Esophagus muscularis mucosa (tissue), 4 donors: Measurements from ENCODE around the gene GSE1. TPM values are rescaled to one million over a fixed set of nuclear protein-coding genes. Genes with fewer than 3 reads are reported as not detected.

Experiments used
- DNase-seq: peaks from one replicate; pipeline ENCODE4 v3.0.0-alpha.2; 2017; ENCODE audit errors: extremely low spot score
- H3K27ac ChIP-seq, 4 donors: fragments of 200-600 bp; sonication (generic); replicated peaks in 1 of 4; 1 replicate in 3 of 4; 2 replicates in 1 of 4; pipeline ENCODE4 v1.5.1; 2016 to 2019; ENCODE audit warnings: mild to moderate bottlenecking in 1 of 4
- H3K27me3 ChIP-seq, 4 donors: fragments of 200-600 bp; sonication (generic); one replicate each; pipeline versions ENCODE4 v1.5.1 to v1.6.0; 2016 to 2019
- H3K36me3 ChIP-seq, 4 donors: fragments of 200-600 bp; sonication (generic); one replicate each; pipeline ENCODE4 v1.5.1; 2016 to 2019
- H3K4me1 ChIP-seq, 4 donors: fragments of 200-600 bp; sonication (generic); one replicate each; pipeline ENCODE4 v1.5.1; 2016 to 2019
- H3K4me3 ChIP-seq, 4 donors: fragments of 200-600 bp; sonication (generic); 1 replicate in 2 of 4; 2 replicates in 2 of 4; pipeline ENCODE4 v1.5.1; 2016 to 2019; ENCODE audit warnings: mild to moderate bottlenecking in 4 of 4, moderate library complexity in 1 of 4
- H3K9me3 ChIP-seq, 4 donors: fragments of 200-600 bp; sonication (generic); 1 replicate in 3 of 4; 2 replicates in 1 of 4; pipeline ENCODE4 v1.5.1; 2016 to 2019
- EP300 ChIP-seq: sonication (generic); formaldehyde crosslinking; IDR thresholded peaks from one replicate; pipeline ENCODE4 v1.6.1; 2017; ENCODE audit warnings: antibody characterized with exemption
- POLR2A ChIP-seq: fragments of 450-650 bp; IDR thresholded peaks from one replicate; pipeline ENCODE4 v1.6.1; 2017; ENCODE audit warnings: antibody characterized with exemption, moderate library complexity, mild to moderate bottlenecking, low read depth
- POLR2AphosphoS5 ChIP-seq, 2 donors: sonication (generic); formaldehyde crosslinking; IDR thresholded peaks; one replicate each; pipeline ENCODE4 v1.6.1; 2017; ENCODE audit warnings: antibody characterized with exemption in 2 of 2
- WGBS: methylation state at CpG from one replicate; pipeline ENCODE4 v1.1.5; 2018; 5-methylcytosine and 5-hydroxymethylcytosine counted together
- intact Hi-C: fragments of 100-400 bp; cut with DNase I; formaldehyde crosslinking; loops from one replicate; pipeline ENCODE4 v1.15.1; 2023
- small RNA-seq, 3 donors: library from RNA; depleted of rRNA; stranded (forward); fragments of <200 nt; gene quantifications; one replicate each; pipeline ENCODE3, GENCODE V24; 2016
- total RNA-seq, 4 donors: library from RNA; depleted of rRNA; stranded (reverse); fragments of >200 nt; gene quantifications; one replicate each; pipeline versions ENCODE4 v1.1.0 to v1.2.1, GENCODE V29; 2016
- TF ChIP-seq, protein P1 (sequence below), 3 experiments: fragments of 200-600 bp in 2 of 3; fragments of 450-650 bp in 1 of 3; sonication (generic) in 2 of 3; IDR thresholded peaks; one replicate each; pipeline ENCODE4 v1.5.1; 2017 to 2019; ENCODE audit warnings: antibody characterized with exemption in 3 of 3, mild to moderate bottlenecking in 2 of 3, moderate library complexity in 1 of 3

Gene GSE1
- total RNA-seq, 4 donors from 2014 or later, result 45.4 to 79.4 (median 49.5) TPM

DNA sequence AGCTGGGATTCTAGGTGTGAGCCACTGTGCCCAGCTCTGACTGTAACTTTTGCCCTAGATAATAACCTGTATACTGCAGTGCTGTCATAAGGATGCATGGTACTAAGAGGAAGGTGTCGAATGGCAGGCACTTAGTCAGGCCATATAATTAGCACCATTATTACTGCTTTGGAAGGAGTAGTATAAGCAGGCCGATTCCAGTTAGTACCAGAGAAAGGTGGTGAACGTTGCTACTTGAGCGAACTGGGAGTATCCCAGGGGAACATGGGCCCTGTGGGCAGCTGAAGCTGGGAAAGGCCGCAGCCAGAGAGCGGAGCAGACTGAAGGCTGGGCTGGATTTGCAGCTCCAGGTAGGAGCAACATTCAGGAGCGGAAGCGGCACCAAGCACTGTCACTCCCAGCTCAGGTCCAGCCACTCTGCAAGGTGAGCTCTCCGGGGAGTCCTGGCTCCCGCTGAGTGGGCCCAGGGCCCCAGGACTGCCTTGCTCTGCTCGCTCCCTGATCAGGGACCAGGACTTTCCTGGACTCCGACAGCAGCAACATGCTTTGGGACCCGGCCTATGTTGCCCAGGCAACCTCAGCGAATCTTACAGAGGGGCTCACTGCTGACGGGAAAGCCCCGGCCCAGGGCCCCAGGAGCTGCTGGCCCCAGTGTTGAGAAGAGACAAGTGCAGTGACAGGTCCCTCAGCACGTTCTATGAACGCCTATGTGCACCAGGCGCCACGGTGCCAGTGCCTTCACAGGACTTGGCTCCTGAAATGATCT lies 109.2 kb downstream of the GSE1 start:
- H3K4me3 ChIP-seq, result no peak overlapping the region
- H3K27me3 ChIP-seq, result peaks cover 0 to under 1% (median 0%) of the 10 kb centered on the region in 4 donors
- H3K27ac ChIP-seq, result no peak overlapping the region
- H3K36me3 ChIP-seq, result no peaks in the 10 kb centered on the region
- DNase-seq, result no peak
- peaks cover 7 to 8% (median 7%) of the 10 kb centered on the region in 4 donors for H3K4me1 ChIP-seq
- H3K9me3 ChIP-seq, result no peaks in the 10 kb centered on the region
- intact Hi-C loops, result no loop called here
- 91% methylated on average over 13 of the region's 20 CpGs for whole genome bisulfite sequencing
- no peak for TF ChIP-seq EP300
- TF ChIP-seq POLR2AphosphoS5 (IDR thresholded peaks at IDR 0.05), result no peak
- no peak for TF ChIP-seq POLR2A
- TF ChIP-seq, protein P1, sequence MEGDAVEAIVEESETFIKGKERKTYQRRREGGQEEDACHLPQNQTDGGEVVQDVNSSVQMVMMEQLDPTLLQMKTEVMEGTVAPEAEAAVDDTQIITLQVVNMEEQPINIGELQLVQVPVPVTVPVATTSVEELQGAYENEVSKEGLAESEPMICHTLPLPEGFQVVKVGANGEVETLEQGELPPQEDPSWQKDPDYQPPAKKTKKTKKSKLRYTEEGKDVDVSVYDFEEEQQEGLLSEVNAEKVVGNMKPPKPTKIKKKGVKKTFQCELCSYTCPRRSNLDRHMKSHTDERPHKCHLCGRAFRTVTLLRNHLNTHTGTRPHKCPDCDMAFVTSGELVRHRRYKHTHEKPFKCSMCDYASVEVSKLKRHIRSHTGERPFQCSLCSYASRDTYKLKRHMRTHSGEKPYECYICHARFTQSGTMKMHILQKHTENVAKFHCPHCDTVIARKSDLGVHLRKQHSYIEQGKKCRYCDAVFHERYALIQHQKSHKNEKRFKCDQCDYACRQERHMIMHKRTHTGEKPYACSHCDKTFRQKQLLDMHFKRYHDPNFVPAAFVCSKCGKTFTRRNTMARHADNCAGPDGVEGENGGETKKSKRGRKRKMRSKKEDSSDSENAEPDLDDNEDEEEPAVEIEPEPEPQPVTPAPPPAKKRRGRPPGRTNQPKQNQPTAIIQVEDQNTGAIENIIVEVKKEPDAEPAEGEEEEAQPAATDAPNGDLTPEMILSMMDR (IDR thresholded peaks at IDR 0.05), result no peak

DNA sequence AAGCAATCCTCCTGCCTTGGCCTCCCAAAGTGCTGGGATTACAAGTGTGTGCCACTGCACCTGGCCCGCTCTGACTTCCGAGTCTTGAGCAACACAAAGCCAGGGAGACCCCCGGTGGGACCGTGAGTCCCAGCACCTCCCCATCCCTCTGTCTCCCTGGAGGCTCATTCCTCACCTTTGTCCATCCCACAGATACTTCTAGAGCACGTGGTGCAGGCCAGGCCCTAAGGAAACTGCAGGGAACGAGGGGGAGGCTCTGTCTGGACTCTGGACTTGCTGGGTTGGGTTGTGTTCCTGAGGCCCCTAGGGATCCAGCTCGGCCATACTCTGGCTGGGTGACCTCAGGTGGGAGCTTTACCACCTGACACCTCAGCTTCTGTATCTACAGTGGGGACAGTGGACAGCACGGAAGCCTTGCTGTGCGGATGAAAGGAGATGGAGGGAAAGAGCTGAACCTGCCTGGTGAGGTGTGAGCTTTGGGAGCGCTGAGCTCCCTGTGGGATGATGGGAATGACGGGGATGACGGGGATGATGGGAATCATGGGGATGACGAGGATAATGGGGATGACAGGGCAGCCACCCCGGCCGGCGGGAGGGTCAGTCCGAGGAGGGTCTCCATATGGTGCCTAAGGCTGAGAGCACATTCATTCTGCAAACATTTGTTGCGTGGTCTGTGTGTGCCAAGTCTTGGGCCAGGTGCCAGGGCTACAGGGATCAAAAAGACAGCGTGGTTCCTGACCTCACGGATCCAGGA lies 111.2 kb downstream of the GSE1 start:
- WGBS, result 84% methylated on average over 19 of the region's 20 CpGs
- no peaks in the 10 kb centered on the region for H3K27me3 ChIP-seq
- intact Hi-C loops, result no loop called here
- H3K27ac ChIP-seq, result no peak overlapping the region
- no peaks in the 10 kb centered on the region for H3K4me1 ChIP-seq
- TF ChIP-seq POLR2AphosphoS5 (IDR thresholded peaks at IDR 0.05), result no peak
- TF ChIP-seq, protein P1 (IDR thresholded peaks at IDR 0.05), result no peak
- DNase-seq, result no peak
- H3K36me3 ChIP-seq, result no peaks in the 10 kb centered on the region
- no peak overlapping the region for H3K4me3 ChIP-seq
- no peaks in the 10 kb centered on the region for H3K9me3 ChIP-seq

- H3K4me1 ChIP-seq, result no peaks in the 10 kb centered on the region
- no peak overlapping the region for H3K4me3 ChIP-seq
- WGBS, result 79% methylated on average over 3 of the region's 12 CpGs
- no peaks in the 10 kb centered on the region for H3K27me3 ChIP-seq
- no peak overlapping the region for H3K27ac ChIP-seq
- TF ChIP-seq EP300 (no peak), POLR2A (no peak), POLR2AphosphoS5 (IDR thresholded peaks at IDR 0.05) (no peak)
- TF ChIP-seq, protein P1 (IDR thresholded peaks at IDR 0.05), result no peak
- intact Hi-C loops, result no loop called here
- no peaks in the 10 kb centered on the region for H3K36me3 ChIP-seq
- no peak for DNase-seq
- no peaks in the 10 kb centered on the region for H3K9me3 ChIP-seq
Measured at GRCh38 chr16:85724936-85725335, 111.8 kb downstream of the GSE1 start.

Small RNA genes lying within 50 kb of the gene (small RNA-seq; reads per million reads assigned to genes)
- gene RN7SL381P, result 0 reads per million in 3 donors

Other genes starting within 250 kb of the GSE1 start
- gene GINS2, start 75.6 kb downstream of the GSE1 start, total RNA-seq, result under 1 TPM in 2 of 4 donors, not detected in 2; 0.17 to 0.84 TPM
- gene C16orf74, start 137.8 kb downstream of the GSE1 start, total RNA-seq, result 1 to 10 TPM in 1 of 4 donors, under 1 TPM in 2, not detected in 1; 0.83 to 2.4 (median 0.83) TPM
- 10 to 100 TPM; 26.0 to 41.3 (median 27.6) TPM for gene EMC8, start 186.2 kb downstream of the GSE1 start, total RNA-seq
- 100 to 1,000 TPM; 555 to 640 (median 575) TPM for gene COX4I1, start 186.4 kb downstream of the GSE1 start, total RNA-seq